ENCODE results near the gene VPS26A. TPM values are rescaled to one million over a fixed set of nuclear protein-coding genes. Genes with fewer than 3 reads are reported as not detected.

The VPS26A gene
- total RNA-seq, 4 donors from 2014 or later: 34.1 to 51.5 (median 39.4) TPM

DNA sequence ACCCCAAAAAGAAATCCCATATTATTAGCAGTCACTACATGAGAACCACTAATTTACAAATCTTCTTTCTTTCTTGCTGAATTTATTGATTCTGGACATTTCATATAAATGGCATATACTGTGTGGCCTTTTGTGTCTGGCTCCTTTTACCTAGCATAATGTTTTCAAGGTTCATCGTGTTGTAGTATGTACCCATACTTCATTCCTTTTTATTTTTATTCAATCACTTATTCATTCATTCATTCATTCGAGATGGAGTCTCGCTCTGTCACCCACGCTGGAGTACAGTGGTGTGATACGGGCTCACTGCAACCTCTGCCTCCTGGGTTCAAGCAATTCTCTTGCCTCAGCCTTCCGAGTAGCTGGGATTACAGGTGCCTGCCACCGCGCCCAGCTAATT, 21.9 kb downstream of the VPS26A start:
- peaks cover 0 to 7% (median 0%) of the 10 kb centered on the region in 3 donors for H3K4me1 ChIP-seq
- H3K36me3 ChIP-seq: peaks cover 0 to 8% of the 10 kb centered on the region in 2 donors
- H3K27me3 ChIP-seq: no peaks in the 10 kb centered on the region
- no peak for ATAC-seq
- no peaks in the 10 kb centered on the region for H3K9me3 ChIP-seq
- no peak for TF ChIP-seq CTCF (IDR thresholded peaks at IDR 0.05)
- no peak for TF ChIP-seq POLR2AphosphoS5 (IDR thresholded peaks at IDR 0.05)
- no peak for TF ChIP-seq POLR2A (IDR thresholded peaks at IDR 0.05)
- no peak for TF ChIP-seq EP300 (IDR thresholded peaks at IDR 0.05)
- no peak overlapping the region for H3K27ac ChIP-seq
- H3K4me3 ChIP-seq: no peak overlapping the region
- 98 to 99% methylated on average over 6 to 8 of the region's 8 CpGs for WGBS, 2 donors (ENCODE audit: low coverage in 1 of 2)

- Histone ChIP-seq H3K27me3 (no peaks in the 10 kb centered on the region), H3K36me3 (peaks cover 0 to 6% of the 10 kb centered on the region in 2 donors), H3K27ac (no peak overlapping the region), H3K9me3 (no peaks in the 10 kb centered on the region), H3K4me1 (peaks cover 0 to 7% (median 0%) of the 10 kb centered on the region in 3 donors), H3K4me3 (no peak overlapping the region)
- ATAC-seq: no peak
- no peak for TF ChIP-seq EP300 (IDR thresholded peaks at IDR 0.05)
- TF ChIP-seq POLR2AphosphoS5 (IDR thresholded peaks at IDR 0.05): no peak
- 18 to 25% methylated on average over 2 of the region's 2 CpGs for WGBS, 2 donors (ENCODE audit: low coverage in 1 of 2)
These were observed 22.8 kb downstream of the VPS26A start for GRCh38 chr10:69146759-69147158.

- Histone ChIP-seq H3K4me1 (peaks cover 0 to 7% (median 0%) of the 10 kb centered on the region in 3 donors), H3K9me3 (no peaks in the 10 kb centered on the region), H3K27me3 (no peaks in the 10 kb centered on the region), H3K36me3 (no peaks in the 10 kb centered on the region), H3K27ac (no peak overlapping the region), H3K4me3 (no peak overlapping the region)
- no peak for ATAC-seq
- TF ChIP-seq CTCF (IDR thresholded peaks at IDR 0.05) (no peak), POLR2AphosphoS5 (IDR thresholded peaks at IDR 0.05) (no peak), POLR2A (IDR thresholded peaks at IDR 0.05) (no peak), EP300 (IDR thresholded peaks at IDR 0.05) (no peak)
- WGBS, 2 donors (ENCODE audit: low coverage in 1 of 2): 85 to 87% methylated on average over 2 to 3 of the region's 3 CpGs
These were observed 28.0 kb downstream of the VPS26A start for GRCh38 chr10:69151984-69152383.

GRCh38 chr10:69153227-69153626, 29.2 kb downstream of the VPS26A start:
- H3K4me3 ChIP-seq: no peak overlapping the region
- H3K36me3 ChIP-seq: peaks cover 0 to 11% of the 10 kb centered on the region in 2 donors
- no peaks in the 10 kb centered on the region for H3K9me3 ChIP-seq
- WGBS, 2 donors (ENCODE audit: low coverage in 1 of 2): 73 to 82% methylated on average over 3 to 6 of the region's 6 CpGs
- no peaks in the 10 kb centered on the region for H3K27me3 ChIP-seq
- no peak overlapping the region for H3K27ac ChIP-seq
- ATAC-seq: no peak
- no peaks in the 10 kb centered on the region for H3K4me1 ChIP-seq
- TF ChIP-seq EP300 (IDR thresholded peaks at IDR 0.05) (no peak), CTCF (IDR thresholded peaks at IDR 0.05) (no peak), POLR2AphosphoS5 (IDR thresholded peaks at IDR 0.05) (no peak), POLR2A (IDR thresholded peaks at IDR 0.05) (no peak)

DNA sequence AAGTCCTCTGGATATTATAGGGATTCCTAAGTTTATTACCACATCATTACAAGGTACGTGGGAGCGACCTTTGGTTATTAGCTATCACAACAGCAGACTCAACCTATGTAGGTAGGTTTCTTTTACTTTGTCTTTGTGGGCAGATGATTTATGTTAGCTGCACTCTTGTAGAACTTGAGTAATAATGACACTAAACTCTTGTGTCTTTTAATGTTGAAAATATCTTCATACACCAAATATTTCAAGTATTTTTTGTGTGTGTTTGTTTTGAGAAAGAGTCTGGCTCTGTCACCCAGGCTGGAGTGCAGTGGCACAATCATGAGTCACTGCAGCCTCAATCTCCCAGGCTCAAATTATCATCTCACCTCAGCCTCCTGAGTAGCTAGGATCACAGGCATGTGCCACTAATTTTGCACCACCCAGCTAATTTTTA, 36.8 kb downstream of the VPS26A start:
- TF ChIP-seq POLR2A (IDR thresholded peaks at IDR 0.05) (no peak), EP300 (IDR thresholded peaks at IDR 0.05) (no peak), POLR2AphosphoS5 (IDR thresholded peaks at IDR 0.05) (no peak), CTCF (IDR thresholded peaks at IDR 0.05) (no peak)
- ATAC-seq: no peak
- Histone ChIP-seq H3K27me3 (no peaks in the 10 kb centered on the region), H3K27ac (no peak overlapping the region), H3K36me3 (peaks cover 0 to 80% of the 10 kb centered on the region in 2 donors), H3K9me3 (no peaks in the 10 kb centered on the region), H3K4me1 (no peaks in the 10 kb centered on the region), H3K4me3 (no peak overlapping the region)
- WGBS, 2 donors (ENCODE audit: low coverage in 1 of 2): 94 to 100% methylated on average over 2 of the region's 2 CpGs
